DOHH2 (cell line): ENCODE measurements around the gene ACTN1.

Source experiments
- H3F3A ChIP-seq: fragments of 200-600 bp; sonication (generic), shearing (Covaris generic); 2 replicates; pipeline ENCODE4 v1.6.0; 2016; ENCODE audit warnings: antibody characterized with exemption, mild to moderate bottlenecking; ENCODE audit not compliant: control insufficient read depth, insufficient read depth
- H3K27ac ChIP-seq: fragments of 200-600 bp; sonication (generic); 2 replicates; pipeline ENCODE4 v1.5.1; 2014; ENCODE audit warnings: low read depth, mild to moderate bottlenecking, low read length, moderate library complexity
- H3K27me3 ChIP-seq: fragments of 200-600 bp; sonication (generic); 2 replicates; pipeline ENCODE4 v1.6.1; 2014; ENCODE audit warnings: mild to moderate bottlenecking, low read length, mixed read lengths; ENCODE audit not compliant: control insufficient read depth
- H3K36me3 ChIP-seq: fragments of 200-600 bp; sonication (generic); 2 replicates; pipeline ENCODE4 v1.6.1; 2014; ENCODE audit warnings: mild to moderate bottlenecking, low read length, moderate library complexity, mixed read lengths; ENCODE audit not compliant: control insufficient read depth
- H3K4me1 ChIP-seq: fragments of 200-600 bp; sonication (generic); 2 replicates; pipeline ENCODE4 v1.6.1; 2014; ENCODE audit warnings: mild to moderate bottlenecking, low read length, mixed read lengths; ENCODE audit not compliant: control insufficient read depth
- H3K4me2 ChIP-seq: fragments of 200-600 bp; sonication (generic); 2 replicates; pipeline ENCODE4 v1.6.0; 2014; ENCODE audit warnings: mild to moderate bottlenecking, low read length, moderate library complexity
- H3K4me3 ChIP-seq: fragments of 200-600 bp; sonication (generic); 2 replicates; pipeline ENCODE4 v1.5.1; 2014; ENCODE audit warnings: mild to moderate bottlenecking, low read length, mixed read lengths
- H3K79me2 ChIP-seq: fragments of 200-600 bp; sonication (generic); 2 replicates; pipeline ENCODE4 v1.6.1; 2014; ENCODE audit warnings: mild to moderate bottlenecking, low read length, mixed read lengths; ENCODE audit not compliant: control insufficient read depth
- H3K9me2 ChIP-seq: fragments of 200-600 bp; sonication (generic); replicated peaks from 2 replicates; pipeline ENCODE4 v1.6.1; 2014; ENCODE audit warnings: mild to moderate bottlenecking, low read length, mixed read lengths; ENCODE audit not compliant: control insufficient read depth
- H3K9me3 ChIP-seq: fragments of 200-600 bp; sonication (generic); 2 replicates; pipeline ENCODE4 v1.6.1; 2014; ENCODE audit warnings: antibody characterized with exemption, low read length, mixed read lengths; ENCODE audit not compliant: control insufficient read depth, insufficient read depth
- H4K20me1 ChIP-seq: fragments of 200-600 bp; sonication (generic); 2 replicates; pipeline ENCODE4 v1.6.0; 2014; ENCODE audit warnings: low read depth, mild to moderate bottlenecking, antibody characterized with exemption, low read length, moderate library complexity; ENCODE audit not compliant: control insufficient read depth, insufficient read depth
- EZH2phosphoT487 ChIP-seq: fragments of 200-600 bp; sonication (generic); IDR thresholded peaks from 2 replicates; pipeline ENCODE4 v1.6.1; 2017; ENCODE audit warnings: borderline replicate concordance, mild to moderate bottlenecking, antibody characterized with exemption, low read length, moderate library complexity, mixed read lengths
- TF ChIP-seq, protein P1 (sequence below): fragments of 200-600 bp; sonication (generic); IDR thresholded peaks from one replicate; pipeline ENCODE4 v1.5.1; 2014; ENCODE audit warnings: antibody characterized with exemption, mild to moderate bottlenecking, low read depth, low read length; ENCODE audit not compliant: poor library complexity, severe bottlenecking

Gene ACTN1

GRCh38 chr14:68951800-68952530, 27.1 kb downstream of the ACTN1 start:
- no peaks in the 10 kb centered on the region for H3F3A ChIP-seq
- H4K20me1 ChIP-seq = no peaks in the 10 kb centered on the region
- no peaks in the 10 kb centered on the region for H3K9me2 ChIP-seq
- H3K36me3 ChIP-seq = no peaks in the 10 kb centered on the region
- H3K27ac ChIP-seq = no peak overlapping the region
- no peaks in the 10 kb centered on the region for H3K9me3 ChIP-seq
- peaks cover 10% of the 10 kb centered on the region for H3K4me1 ChIP-seq
- H3K27me3 ChIP-seq = peaks cover 11% of the 10 kb centered on the region
- H3K79me2 ChIP-seq = no peaks in the 10 kb centered on the region
- TF ChIP-seq, protein P1, sequence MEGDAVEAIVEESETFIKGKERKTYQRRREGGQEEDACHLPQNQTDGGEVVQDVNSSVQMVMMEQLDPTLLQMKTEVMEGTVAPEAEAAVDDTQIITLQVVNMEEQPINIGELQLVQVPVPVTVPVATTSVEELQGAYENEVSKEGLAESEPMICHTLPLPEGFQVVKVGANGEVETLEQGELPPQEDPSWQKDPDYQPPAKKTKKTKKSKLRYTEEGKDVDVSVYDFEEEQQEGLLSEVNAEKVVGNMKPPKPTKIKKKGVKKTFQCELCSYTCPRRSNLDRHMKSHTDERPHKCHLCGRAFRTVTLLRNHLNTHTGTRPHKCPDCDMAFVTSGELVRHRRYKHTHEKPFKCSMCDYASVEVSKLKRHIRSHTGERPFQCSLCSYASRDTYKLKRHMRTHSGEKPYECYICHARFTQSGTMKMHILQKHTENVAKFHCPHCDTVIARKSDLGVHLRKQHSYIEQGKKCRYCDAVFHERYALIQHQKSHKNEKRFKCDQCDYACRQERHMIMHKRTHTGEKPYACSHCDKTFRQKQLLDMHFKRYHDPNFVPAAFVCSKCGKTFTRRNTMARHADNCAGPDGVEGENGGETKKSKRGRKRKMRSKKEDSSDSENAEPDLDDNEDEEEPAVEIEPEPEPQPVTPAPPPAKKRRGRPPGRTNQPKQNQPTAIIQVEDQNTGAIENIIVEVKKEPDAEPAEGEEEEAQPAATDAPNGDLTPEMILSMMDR = no peak
- TF ChIP-seq EZH2phosphoT487 = no peak
- H3K4me3 ChIP-seq = no peak overlapping the region
- no peak overlapping the region for H3K4me2 ChIP-seq

DNA sequence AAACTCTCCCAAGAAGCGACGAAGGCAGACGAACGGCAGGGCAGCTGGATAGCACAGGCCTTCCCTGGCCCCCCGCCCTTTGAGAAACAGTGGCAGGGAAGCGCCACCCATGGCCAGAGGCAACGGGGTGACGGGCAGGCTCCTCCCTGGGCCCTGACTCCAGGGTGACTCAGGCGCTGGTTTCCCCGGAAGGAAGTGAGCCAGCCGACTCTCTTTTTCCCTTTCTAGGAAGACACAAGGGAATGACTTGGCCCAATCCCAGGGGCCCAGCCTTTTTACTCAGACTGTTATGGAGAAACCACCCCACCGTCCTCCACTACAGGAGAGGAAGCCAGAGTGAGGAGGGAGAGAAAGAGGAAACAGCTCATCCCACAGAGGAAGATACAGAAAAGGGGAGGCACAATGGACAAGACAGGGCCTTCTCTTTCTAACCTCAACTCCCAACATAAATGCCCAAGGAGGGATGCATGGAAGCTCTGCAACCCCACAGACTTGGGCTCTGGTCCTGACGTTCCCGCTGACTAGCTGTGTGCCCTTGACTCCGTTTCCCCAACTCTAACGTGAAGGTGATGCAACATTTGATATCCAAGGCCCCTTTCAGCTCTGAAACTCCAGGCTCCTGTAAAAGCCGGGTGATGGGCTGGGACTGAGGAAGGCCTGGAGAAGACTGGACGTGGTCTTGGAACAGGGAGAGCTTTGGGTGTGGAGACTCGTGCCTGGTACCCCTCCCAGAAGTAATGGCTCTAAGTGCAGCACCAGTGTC, 27.9 kb downstream of the ACTN1 start:
- Histone ChIP-seq H4K20me1 (no peaks in the 10 kb centered on the region), H3K4me2 (no peak overlapping the region), H3K4me1 (peaks cover 10% of the 10 kb centered on the region), H3K36me3 (no peaks in the 10 kb centered on the region), H3K27ac (no peak overlapping the region), H3K9me3 (no peaks in the 10 kb centered on the region), H3K27me3 (peaks cover 8% of the 10 kb centered on the region; the same call in 1 of the 2 replicates), H3K79me2 (no peaks in the 10 kb centered on the region), H3K4me3 (no peak overlapping the region), H3K9me2 (no peaks in the 10 kb centered on the region), H3F3A (no peaks in the 10 kb centered on the region)
- TF ChIP-seq, protein P1 = no peak
- TF ChIP-seq EZH2phosphoT487 = no peak

DNA sequence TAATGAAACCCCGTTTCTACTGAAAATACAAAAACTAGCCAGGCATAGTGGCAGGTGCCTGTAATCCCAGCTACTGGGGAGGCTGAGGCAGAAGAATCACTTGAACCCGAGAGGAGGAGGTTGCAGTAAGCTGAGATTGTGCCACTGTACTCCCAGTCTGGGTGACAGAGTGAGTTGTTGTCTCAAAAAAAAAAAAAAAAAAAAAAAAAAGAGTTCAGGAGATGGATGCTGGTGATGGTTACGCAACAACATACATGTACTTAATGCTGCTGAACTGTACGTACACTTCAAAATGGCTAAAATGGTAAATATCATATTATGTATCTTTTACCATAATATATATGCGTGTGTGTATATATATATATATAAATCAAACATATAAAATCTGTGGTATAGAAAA, 29.0 kb downstream of the ACTN1 start:
- H3K4me3 ChIP-seq = no peak overlapping the region
- H3K9me2 ChIP-seq = no peaks in the 10 kb centered on the region
- H3K9me3 ChIP-seq = no peaks in the 10 kb centered on the region
- H3F3A ChIP-seq = no peaks in the 10 kb centered on the region
- no peak overlapping the region for H3K27ac ChIP-seq
- H3K27me3 ChIP-seq = peaks cover 5% of the 10 kb centered on the region; the same call in 1 of the 2 replicates
- peaks cover 10% of the 10 kb centered on the region for H3K4me1 ChIP-seq
- no peaks in the 10 kb centered on the region for H4K20me1 ChIP-seq
- H3K79me2 ChIP-seq = no peaks in the 10 kb centered on the region
- TF ChIP-seq EZH2phosphoT487 = no peak
- TF ChIP-seq, protein P1 = no peak
- H3K36me3 ChIP-seq = no peaks in the 10 kb centered on the region
- H3K4me2 ChIP-seq = no peak overlapping the region
